NT2/D1 (cell line): ENCODE measurements around the gene AKAP9.

Experiments used
- SUZ12 ChIP-seq: IDR thresholded peaks from 2 replicates; pipeline ENCODE4 v1.6.1; 2011; ENCODE audit not compliant: insufficient read length, insufficient read depth; ENCODE audit errors: extremely low read depth
- YY1 ChIP-seq: IDR thresholded peaks from 2 replicates; pipeline ENCODE4 v1.6.1; 2011; ENCODE audit not compliant: insufficient read length, insufficient read depth
- ZNF274 ChIP-seq: IDR thresholded peaks from 2 replicates; pipeline ENCODE4 v1.6.1; 2011; ENCODE audit warnings: mild to moderate bottlenecking, low read depth, low read length

DNA sequence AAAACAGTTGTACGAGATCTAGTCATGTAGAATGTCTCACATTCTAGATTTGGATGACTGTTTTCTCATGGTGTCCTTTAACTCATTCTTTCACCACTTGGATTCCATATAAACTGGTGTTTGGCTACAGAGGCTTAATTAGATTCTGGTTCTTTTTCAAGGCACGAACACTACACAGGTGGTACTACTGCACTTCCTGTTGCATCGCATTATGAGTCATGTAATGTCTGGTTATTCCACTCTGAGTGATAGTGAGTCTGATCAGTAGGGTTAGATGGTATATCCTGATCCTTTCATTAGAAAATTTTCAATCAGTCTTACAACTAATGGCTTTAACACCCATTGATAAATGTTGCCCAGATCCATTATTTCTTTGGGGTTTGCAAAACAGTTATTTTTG lies 11.2 kb upstream of the AKAP9 start:
- no peak for TF ChIP-seq YY1
- TF ChIP-seq ZNF274 = no peak
- TF ChIP-seq SUZ12 = no peak
